TTC549 (cell line): ENCODE data around the gene IL17A.
"Not testable (repeated sequence)": the region's sequence is repeated elsewhere in the genome, so short reads cannot be mapped to it uniquely, and the experiment has no call there.

Experiments used
- FAIRE-seq: peaks from 2 replicates; lab custom pipeline; 2012; peaks lifted over from hg19 to GRCh38; lab: Jason Lieb, UNC

The IL17A gene

DNA sequence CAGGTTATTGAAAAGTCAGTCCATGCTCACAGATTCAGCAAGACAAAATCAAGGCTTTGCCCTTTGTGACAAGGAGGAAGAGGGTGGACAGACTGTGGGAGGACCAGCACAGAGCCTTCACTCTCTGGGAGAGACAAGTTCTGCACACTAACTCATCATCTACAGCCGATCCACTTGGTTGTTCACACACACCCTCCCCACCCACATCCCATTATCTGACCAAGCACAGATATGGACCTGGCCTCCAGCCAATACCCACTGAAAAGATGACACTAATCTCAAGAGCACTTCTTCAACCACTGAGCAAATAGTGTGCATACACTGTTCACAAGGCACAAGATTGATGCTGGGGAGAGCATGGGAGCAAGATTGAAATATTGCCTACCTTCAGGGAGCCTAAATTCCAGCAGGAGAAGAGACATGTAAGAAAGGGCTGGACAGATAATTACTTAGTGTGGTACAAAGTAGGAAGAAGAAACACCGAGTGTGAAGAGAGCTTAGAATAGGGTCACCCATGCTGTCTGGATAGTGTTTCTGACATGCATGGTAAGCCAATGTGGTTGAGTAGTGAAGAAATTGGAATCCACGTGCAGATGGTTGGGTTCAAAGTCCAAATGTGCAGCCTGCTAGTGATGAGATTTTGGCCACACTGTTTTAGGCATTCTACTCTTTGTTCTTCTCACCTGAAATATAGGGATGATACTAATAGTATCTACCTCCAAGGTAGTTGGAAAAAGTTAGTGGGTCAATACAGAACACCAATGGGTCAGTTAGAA, 21.7 kb upstream of the IL17A start:
- FAIRE-seq: no peak

DNA sequence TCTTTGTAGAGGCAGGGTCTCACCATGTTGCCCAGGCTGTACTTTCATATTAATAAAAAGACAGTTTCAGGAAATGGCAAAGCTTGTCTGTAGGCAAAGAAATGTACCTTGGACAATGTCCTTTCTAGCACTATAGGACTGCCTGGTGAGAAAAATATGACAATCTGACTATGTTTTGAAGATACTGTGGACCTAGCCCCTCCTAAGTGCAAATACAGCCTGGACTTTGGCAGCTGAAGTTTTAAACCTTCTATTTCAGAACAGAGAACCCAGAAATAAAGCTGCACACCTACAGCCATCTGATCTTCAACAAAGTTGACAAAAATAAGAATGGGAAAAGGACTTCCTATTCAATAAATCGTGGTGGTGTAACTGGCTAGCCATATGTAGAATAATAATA, 18.9 kb upstream of the IL17A start:
- no peak for FAIRE-seq

DNA sequence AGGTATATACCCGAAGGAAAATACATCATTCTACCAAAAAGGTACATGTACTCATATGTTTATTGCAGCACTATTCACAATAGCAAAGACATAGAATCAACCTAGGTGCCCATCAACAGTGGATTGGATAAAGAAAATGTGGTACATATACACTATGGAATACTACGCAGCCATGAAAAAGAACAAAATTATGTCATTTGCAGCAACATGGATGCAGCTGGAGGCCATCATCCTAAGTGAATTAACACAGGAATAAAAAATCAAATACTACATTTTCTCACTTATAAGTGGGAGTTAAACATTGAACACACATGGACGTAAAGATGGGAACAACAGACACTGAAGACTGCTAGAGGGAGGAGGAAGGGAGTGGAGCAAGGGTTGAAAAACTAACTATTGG, 17.8 kb upstream of the IL17A start:
- not testable (repeated sequence) for FAIRE-seq

DNA sequence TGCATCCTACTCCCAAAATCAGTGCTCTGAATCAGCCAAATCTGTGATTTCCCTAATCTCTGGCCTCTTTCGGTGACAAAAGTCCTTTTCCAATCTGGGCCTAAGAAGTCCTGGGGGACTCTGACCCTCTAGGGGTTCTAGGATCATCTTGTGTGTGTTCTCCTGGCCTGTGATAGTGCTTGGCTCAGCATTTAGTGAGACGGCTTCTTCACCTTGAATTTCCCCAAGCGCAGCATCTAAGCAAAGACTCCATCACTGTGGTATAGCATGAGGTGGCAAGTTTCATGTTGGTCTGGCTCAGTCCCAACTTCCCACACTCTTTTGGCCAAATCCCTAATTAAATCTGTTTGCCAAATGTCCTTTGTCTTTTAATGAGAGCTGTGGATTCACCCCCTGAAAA, 12.1 kb upstream of the IL17A start:
- no peak for FAIRE-seq

DNA sequence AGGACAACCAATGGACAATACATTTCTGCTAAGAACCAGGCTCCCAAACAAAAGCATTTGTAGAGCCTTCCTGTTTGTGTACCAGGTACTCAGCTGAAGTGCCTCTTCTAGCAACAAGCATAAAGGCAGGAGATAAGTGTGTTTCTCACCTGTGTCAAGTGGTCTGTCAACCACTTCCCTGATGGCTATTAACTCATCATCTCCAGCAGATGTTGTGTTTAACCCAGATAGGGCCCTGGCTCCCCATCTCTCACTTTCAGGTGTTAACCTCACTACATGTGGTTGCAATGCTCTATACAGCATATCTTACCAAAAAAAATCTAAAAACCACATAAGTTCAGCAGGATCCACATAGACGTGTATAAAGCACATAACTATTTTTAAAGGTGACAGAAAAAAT, 9.6 kb upstream of the IL17A start:
- FAIRE-seq: no peak

DNA sequence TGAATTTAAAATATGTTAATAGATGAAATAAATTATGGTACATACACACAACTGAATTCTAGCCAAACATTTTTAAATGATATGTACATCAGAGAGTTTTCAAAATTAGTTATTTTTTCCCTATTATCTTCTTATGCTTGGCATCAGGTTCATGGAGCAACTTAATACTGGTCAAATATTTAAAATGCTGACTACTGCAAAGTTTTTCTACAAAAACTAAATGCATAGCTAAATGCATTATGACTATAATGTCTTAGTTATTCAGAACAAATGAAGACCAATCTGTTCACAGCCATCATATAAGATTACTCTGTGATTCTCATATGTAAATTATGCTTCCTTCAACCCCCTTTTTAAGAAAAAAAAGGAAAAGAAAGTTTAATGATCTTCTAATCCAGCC, 8.2 kb upstream of the IL17A start:
- no peak for FAIRE-seq

DNA sequence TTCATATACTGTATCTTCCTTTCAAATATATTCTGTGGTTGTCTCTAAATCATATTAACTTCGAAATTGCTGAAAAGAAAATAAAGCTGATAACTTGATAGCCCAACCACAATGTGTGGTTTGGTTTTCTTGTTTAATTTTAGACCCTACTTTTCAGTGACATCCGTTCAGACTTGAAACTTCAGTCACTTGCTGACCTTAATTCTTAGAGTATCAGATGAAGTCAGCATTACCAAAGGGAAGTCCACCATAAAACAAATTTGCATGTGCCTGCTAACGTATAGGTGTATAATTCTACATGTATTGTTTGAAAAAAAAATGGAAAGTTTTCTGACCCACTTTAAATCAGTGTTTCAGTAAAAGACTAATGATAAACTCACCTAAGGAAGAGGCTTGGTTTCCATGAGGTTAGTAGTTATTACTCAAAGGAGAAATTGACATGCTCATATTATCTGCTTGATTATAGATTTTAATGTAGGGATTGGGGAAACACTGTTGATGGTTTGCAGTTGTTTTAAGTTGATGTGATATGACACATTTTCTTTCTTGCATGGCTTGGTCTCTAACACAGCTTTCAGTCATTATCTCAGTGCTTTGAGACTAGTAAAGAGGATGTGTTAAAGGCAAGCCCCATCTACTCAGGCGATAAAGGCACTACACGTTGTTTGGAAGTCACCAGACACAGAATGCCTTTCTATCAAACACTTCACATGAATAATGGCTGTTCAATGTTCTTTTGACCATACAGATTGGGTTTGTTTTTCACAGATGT, 5.2 kb upstream of the IL17A start:
- FAIRE-seq: no peak

DNA sequence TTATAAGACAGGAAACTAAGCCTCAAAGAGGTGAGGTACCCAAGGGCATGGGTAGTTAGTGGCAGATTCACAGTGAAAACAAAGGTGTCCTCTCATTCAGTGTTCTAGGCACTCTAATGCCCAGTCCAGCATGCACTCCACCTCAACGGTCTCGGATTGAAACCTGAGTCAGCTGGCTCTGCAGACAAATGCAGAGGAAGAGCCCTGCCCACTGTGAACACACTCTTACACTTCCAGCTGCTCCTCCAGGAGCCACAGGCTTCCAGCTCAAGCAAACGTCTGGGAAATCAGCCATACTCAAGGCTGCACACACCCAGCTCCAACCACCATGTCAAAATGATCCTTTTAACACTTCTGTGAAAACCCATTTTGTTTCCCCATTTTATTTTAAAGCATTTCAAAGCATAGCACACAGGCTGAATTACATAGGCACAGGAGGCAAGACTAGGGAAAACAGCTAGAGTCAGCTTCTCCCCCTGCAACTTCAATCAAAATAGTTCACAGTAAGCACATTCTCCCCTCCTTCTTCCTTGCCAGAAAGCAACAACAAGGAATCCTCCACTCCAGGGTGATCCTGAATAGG, 3.0 kb upstream of the IL17A start:
- FAIRE-seq: no peak

DNA sequence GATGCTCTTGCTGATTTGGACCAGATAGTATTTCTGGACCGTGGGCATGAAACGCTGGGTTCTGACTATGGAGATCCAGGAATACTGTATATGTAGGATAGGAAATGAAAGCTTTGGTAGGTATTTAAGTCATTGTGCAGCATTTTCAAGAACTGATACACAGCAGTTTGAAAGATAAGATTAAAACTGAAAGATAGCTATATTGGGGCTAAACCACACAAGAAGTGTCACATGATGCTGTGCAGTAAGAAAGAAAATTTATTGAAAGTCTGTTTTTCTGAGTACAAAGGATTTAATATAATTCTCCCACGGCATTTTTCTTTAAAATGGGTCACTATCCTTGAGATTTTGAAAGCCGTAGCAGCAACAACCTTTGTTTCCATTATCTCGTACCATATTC, 305 bp downstream of the IL17A start:
- no peak for FAIRE-seq

DNA sequence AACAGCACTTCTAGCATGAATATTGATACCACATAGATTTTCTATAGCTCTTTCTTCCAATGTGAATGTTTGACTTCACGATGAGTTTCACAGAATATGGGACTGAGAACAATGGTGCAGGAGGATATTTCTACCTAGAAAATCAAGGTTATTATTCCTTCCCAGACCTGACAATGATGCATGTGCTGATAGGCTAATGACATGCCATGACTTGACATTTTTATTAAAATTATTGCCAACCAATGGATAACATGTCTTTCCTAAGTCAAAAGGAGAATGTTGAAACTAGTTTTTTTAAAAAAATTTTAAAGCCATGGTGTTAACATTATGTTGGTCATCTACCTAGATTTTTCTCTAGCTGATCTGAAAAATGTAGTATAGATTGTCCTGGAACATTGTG, 923 bp downstream of the IL17A start:
- no peak for FAIRE-seq

DNA sequence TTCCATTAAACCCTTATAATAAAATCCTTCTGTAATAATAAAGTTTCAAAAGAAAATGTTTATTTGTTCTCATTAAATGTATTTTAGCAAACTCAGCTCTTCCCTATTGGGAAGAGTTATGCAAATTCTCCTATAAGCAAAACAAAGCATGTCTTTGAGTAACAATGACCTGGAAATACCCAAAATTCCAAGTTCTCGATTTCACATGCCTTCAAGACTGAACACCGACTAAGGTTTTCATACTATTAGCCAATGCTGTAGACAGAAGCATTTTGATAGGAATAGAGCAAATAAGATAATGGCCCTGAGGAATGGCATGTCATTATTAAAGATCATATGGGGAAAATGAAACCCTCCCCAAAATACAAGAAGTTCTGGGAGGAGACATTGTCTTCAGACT, 3.8 kb downstream of the IL17A start:
- no peak for FAIRE-seq

DNA sequence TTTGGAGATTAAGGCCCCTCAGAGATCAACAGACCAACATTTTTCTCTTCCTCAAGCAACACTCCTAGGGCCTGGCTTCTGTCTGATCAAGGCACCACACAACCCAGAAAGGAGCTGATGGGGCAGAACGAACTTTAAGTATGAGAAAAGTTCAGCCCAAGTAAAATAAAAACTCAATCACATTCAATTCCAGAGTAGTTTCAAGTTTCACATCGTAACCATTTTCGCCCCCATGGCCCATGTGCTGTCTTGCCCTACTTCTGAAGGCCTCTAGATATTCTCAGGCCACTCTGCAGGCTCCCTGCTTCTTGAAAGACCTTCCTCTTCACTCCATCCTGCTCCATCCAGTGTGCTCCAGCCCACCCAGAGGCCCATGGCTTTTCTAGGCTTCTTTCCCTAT, 4.2 kb downstream of the IL17A start:
- FAIRE-seq: no peak

DNA sequence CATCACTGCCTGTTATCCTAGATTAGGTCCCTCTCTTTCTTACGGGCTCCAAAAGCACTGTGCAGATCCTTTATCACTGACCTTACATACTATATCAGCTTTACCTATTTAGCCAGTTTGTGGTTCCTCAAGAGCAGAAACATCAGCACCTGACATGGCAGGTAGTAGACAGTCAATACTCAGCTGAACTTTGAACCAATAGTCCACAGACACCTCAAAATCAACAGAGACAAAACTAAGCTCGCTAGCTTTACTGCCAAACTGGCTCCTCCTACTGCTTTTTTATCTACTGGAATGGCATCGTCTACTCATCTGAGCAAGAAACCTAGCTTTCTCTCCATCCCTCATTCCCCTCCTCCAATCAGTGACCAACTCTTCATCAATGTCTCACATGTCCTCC, 5.6 kb downstream of the IL17A start:
- no peak for FAIRE-seq

DNA sequence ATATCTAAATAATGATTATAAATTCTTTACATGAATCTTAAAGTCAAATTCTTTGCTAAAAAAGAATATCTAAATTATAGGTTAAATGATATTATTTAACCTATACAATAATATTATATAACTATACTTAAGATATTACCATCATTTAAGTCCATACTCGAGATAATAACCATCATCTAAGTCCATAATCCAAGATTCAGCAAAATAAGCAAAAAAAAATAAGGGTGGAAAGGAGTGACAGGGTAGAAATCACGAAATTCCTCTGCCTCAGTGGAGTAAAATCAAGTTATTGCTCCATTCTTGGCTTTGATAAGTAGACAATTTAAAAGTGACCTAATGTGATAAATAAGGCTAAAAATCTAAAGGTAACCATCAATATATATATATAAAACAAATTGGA, 9.7 kb downstream of the IL17A start:
- FAIRE-seq: no peak

DNA sequence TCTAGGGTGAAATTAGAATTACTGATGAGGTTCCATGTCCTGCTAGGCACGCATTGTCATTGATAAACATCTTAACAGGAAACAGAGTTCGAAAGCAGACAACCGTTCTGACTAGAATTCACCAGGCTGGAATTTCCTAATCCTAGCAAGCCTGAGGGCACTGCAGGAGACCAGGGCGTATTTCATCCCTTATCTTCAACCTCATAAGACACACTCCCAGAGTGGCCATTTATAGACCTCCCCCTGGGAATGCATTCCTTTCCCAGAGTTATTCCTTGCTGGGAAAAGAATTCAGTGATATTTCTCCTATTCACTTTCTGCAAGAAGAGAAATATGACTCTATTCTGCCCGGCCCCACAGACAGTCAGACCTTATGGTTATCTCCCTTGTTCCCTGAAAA, 13.9 kb downstream of the IL17A start:
- not testable (repeated sequence) for FAIRE-seq

DNA sequence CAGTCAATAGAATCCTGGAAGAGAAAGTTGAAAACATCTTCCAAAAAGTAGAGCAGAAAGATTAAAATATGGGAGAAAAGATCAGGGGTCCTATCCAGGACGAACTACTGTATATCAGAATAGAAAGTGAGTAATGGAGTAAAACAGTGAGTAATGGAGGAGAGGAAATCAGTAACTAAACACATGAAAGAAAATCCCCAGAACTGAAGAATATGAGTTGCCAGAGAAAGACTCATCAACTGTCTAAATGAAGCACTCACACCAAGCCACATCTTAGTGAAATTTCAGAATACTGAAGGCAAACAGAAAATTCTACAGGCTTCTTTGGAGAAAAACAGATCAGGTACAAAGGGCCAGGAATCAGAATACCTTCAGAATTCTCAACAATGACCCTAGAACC, 14.9 kb downstream of the IL17A start:
- FAIRE-seq: no peak

DNA sequence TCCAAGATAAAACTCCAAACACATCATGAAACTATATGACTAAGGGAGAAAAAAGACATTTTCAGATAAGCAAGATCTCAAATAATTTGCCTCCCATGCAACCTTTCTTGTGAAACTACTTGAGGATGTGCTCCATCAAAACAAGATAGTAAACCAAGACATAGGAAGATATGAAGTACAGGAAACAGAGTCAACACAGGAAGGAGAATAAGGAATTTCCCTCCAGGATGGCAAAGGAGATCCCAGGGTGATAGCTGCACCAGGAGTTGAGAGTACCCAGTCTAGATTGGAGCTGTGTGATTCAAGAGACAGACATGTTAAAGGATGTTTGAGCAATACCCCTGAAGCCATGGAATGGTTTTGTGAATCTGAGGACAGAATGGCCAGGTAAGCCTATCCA, 15.3 kb downstream of the IL17A start:
- no peak for FAIRE-seq

DNA sequence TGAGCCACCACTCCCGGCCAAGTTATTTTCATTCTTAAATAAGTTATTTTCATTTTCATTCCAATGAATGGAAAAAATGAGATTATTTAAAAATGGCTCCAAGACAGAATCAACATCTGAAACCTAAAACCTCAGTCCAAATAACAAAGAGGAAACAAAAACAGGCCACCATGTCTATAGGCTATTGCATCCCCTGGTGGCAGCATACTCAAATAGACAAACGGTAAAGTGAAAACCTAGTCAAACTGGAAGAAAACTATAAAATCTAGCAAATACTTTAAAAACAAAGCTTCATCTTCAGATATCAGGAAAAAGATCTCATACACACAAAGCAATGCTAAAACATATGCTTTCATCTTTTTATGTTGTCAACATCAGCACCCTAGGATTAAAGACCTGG, 20.9 kb downstream of the IL17A start:
- no peak for FAIRE-seq

DNA sequence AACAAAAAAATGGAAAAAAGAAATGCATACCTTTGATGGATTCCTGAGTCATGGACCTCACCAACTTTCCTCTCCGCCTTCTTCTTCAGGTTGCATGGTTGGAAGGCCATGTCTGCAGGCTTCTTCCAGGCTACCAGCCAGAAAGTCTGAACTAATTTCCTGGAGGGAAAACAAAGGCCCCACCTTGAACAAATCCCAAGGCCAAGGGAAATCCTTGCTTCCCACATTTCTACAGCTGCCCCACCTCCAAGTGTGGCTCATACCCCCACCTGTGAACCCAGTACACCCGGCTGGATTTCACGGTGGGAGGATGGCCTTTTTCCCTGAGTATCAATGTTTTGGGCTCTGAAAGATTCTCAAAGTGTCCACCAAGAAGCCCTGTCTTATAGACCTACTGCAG, 22.4 kb downstream of the IL17A start:
- FAIRE-seq: no peak

DNA sequence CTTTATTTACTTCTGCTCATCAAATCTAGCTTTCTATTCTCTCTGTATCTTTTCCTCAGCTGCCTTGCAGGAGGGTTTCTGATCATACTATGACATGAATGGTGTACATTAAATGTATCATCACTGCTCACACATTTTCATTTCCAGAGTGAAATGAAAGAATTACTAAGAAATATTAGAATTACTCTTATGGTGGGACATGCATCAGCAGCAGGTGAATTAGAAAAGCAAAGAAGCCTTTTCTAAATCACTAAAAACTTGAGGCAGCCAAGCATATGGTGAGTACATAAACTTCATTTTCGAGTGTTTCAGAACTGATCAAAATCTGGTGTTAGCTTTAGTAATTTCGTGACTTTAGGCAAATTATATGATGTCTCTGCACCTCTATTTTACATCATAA, 23.6 kb downstream of the IL17A start:
- no peak for FAIRE-seq

DNA sequence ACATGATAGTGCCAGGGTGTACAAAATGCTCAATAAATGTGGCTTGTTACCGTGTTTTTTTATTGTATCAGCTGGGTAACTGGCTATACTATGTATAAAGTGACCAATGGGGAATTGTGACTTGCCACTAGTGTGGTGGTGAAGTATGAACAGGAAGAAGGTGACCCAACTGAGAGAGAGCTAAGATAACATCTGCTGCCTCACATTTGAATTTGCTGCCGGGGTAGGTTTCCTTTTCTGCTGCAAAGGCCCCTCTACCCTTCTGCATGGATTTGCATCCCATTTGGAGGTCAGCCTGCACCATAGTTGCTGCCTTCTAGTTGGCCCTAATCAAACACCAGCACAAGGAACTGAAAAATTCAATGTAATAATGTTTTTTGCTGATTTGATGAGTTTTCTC, 24.1 kb downstream of the IL17A start:
- FAIRE-seq: no peak

DNA sequence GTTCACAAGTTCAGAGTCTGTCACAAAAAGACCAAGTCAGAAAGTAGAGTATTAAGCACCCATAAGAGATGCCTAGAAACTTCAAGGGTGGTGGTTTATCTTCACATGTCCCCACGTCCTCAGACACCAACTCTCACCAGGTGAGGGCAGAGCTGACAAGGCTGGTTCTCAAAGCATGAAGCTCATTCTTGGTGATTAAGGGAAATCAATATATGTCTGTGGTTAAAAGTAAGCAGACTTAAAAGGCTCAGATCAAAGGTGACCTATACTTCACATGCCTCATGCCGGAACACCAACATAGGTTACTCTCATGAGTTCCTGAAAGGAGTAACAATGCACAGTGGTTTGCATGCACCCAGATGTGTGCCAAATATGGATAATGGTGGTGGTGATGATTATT, 27.0 kb downstream of the IL17A start:
- no peak for FAIRE-seq

DNA sequence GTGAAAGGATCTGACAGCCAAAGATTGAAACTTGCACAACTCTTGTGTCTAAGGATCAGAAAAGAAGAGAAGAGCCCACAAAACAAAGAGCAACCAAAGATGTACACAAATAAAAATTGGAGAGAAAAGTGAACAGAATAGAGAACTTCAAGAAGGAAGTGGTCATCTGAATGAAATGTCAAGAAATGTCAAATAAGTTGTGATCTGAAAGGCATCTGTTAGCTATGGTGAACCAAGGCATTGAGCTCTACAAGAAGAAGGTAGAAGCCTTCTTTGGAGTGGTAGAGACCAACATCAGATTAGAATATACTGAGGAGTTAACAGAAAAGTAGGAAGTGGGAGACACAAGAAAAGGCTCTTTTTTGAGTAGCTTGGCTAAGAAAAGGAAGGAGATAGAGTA, 29.6 kb downstream of the IL17A start:
- FAIRE-seq: no peak
